Amygdala (tissue), 56 donors: ENCODE measurements around the gene TADA1.

Source experiments
- DNase-seq, 56 donors: peaks; one replicate each; lab custom pipeline; 2025; lab: John Stamatoyannopoulos, UW

Gene TADA1

DNA sequence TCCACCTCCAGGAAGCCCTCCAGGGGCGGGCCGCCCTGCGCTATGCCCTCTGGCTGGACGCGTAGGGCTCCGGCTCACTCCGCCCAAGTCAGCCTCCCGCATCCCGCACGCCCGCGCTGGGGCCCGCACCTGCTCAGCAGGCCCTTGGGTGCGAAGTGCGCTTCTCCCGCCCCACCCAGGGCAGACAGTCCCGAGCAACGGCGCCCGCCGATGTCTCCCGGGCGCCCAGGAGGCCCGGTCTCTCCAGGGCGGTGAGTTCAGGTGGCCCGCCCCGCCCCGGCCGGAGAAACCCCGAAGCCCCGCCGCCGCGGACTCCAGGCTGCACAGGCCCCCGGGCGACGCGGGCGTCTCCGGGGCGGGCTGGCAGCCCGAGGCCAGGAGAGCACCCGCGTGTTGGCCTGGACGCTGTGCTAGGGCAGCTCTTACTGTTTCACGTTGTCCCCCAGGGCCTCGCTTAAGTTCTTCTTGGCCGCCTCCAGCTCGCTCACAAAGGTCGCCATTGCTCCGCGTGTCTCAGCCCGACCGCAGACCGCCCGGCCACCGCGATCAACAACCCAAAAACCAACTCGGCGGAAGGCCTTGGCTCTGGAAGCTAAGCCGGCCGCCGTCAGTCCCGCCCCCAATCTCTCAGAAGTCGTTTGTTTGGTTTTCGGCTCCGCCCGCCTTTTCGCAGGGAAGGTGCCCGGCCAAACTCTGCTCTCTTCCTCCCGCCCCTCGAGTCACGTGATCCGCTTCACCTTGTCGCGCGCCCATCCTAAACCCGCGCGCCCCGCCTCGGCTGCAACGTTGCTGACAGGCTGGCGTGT is at the start of gene TADA1:
TSS of gene TADA1 (minus strand) at position 531 of the 806 bp plus-strand sequence. CDS start at position 500, 31 bp downstream.
- peak; percentile 70 to 99 (median 96) for DNase-seq

- no peak for DNase-seq
These were observed 48.9 kb upstream of the TADA1 start for GRCh38 chr1:166924823-166925541.

GRCh38 chr1:166920561-166921475 is 44.8 kb upstream of the TADA1 start:
- DNase-seq, result no peak

- no peak for DNase-seq
These were observed 42.9 kb upstream of the TADA1 start for GRCh38 chr1:166918956-166919316.

DNA sequence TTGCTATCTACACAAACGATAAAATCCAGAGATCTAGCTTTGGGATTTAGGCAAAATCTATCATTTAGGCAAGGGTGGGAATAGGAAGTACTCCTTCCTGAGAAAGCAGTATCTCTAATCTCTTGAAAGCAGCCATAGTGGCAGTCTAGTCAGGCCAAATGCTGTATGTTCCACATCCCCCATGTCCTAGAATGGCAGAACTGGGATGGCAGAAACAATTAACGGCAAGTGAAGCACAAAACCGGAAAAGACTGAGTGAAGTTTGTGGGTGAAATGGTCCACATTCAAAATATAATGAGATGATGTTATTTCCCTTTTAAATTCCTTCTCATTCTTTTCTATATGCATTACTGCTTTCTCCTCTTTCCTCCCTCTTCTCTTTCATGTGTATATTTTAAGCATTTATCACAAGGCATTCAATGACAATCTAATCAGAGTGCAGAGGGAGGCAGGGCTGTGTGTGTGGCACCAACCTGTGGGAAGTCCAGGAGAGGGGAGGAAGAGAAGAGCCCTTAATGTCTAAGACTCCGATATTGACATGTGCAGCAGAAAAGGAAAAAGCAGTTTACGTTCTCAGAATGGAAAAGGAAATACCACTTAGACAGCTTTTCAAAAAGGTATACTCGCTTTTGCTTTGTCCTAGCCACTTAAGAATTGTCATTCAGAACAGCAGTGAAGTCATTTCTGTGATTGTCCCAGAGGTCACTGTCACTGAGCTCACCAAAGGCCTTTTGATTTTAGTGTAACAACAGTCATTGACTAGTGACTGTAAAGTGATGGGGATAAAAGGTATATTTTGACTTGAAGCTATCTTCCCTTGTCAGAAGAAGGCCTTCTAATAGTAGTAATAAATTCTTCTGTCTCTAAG is 42.3 kb upstream of the TADA1 start:
- DNase-seq, result no peak

- no peak for DNase-seq
These were observed 39.9 kb upstream of the TADA1 start for GRCh38 chr1:166915941-166916340.

- DNase-seq, result no peak
These were observed 39.0 kb upstream of the TADA1 start for GRCh38 chr1:166915042-166915441.

- no peak for DNase-seq
These were observed 38.0 kb upstream of the TADA1 start for GRCh38 chr1:166914111-166914510.

GRCh38 chr1:166911624-166912023 is 35.6 kb upstream of the TADA1 start:
- DNase-seq, result no peak

DNA sequence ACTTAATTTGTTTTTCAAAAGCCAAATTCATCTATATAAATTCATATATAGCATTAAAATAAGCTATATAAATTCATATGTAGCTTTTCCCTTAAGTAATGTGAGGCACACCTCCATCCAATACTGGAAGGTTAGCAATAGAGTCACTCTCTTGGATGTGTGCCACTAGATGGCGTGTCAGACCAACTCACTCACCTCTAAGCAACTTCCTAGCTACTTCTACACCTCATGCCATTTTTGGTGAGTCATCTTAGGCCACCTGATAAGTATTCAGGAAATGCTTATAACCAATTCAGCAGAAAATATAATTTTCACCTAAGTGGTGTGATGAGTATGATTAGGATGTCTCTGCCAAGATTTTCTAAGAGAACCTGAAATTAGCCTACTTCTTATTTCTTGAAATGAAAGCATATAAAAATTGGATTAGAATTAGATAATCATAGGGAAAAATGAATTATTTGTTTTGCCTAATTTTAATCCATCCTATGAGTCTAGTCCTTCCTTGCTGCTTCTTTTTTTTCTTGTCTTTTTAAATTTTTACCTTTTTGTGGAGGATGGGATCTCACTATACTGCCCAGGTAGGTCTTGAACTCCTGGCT is 34.4 kb upstream of the TADA1 start:
- DNase-seq, result peak in 39 of 56 donors; percentile 1 to 80 (median 29)

DNA sequence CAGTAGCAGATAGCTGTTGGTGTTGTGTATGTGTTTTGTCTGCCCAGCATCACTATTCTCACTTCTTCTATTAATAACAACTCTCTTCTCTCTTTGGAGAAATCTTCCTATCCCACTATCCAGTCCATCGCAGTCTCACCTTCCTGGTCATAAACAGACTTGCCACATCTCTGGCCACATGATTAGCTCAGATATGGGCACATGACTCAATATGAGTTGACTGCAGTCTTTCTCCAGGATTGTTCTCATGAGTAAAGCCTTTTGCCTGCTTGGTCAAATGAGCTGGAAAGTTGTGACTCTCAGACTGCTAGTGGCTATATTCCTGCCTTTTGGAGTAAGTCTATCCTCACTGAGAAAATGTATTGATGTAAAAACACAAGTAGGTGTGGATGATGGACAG is 32.9 kb upstream of the TADA1 start:
- no peak for DNase-seq

- no peak for DNase-seq
These were observed 31.7 kb upstream of the TADA1 start for GRCh38 chr1:166907763-166908162.

DNA sequence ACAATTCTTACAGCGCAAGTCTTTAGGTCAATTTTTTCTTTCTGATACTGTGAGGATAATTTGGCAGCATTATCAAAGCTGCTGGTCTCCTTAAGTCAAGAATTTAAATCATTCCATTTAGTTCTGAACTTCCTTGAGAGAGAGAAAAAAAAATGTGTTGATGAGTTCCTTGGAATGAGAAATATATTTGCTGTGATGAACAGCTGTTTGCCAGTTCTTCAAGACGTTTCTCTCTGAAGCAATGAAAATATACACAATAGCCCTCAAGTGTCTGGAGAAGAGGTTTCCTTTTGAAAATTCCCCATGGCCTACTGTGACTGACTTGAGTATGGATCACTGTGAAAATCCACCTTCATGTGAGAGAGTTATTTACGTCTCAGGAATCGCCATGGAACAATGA is 31.0 kb upstream of the TADA1 start:
- no peak for DNase-seq

- DNase-seq, result no peak
These were observed 30.6 kb upstream of the TADA1 start for GRCh38 chr1:166906647-166907046.

DNA sequence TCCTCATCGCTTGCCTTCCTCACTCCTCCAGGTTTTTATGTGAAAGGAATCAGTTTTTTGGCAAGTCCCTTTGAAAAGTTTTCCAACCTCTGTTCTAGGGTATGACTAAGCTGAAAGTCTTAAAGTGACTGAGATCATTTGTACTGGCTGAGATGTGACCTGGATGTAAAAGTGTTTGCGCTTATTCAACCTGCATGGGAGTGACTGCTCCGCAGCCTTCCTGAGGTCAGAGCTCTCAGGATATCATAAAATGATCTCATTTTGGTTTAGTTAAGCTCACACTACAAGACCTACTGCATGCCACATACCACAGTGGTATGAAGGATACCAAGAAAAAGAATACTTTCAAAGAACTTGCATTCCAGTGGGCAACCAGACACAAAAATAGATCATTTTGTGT is 29.8 kb upstream of the TADA1 start:
- DNase-seq, result no peak

GRCh38 chr1:166905136-166905535 is 29.1 kb upstream of the TADA1 start:
- DNase-seq, result no peak

DNA sequence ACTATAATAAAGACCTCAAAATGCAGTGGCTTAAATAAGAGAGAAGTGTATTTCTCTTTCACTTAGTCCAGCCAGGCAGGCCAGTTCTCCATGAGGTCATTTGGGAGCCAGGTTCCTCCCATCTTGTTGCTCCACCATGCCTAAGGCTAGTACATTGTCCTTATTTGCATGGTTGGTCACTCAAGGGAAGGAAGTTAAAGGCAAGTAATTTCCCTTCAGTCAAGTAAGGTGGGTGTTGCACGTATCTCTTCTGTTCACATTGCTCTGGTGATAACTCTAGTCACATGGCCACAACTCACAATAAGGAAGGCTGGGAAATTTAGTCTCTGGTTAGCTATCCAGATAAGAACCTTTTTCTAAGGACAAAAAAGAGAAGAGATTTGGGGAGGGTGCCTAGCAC is 27.2 kb upstream of the TADA1 start:
- no peak for DNase-seq

GRCh38 chr1:166902279-166902678 is 26.2 kb upstream of the TADA1 start:
- no peak for DNase-seq

DNA sequence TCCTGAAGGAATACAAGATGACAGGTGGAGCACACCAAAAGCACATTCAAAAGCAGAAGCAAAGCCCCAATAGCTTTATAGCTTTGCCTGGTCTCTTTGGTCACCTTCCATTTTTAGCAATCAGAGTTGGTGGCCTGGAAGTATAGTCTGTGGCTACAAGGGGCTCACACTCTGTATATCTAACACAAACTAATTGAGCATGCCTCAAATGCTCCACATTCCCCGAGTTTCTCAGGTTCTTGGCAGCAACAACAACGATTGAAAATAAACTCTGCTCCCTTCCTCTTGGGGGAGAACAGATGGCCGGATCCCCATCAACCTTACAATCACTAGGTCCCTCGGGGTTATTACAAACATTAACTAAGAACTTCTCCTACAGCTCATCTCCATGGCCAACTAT is 24.9 kb upstream of the TADA1 start:
- DNase-seq, result no peak

- no peak for DNase-seq
These were observed 23.7 kb upstream of the TADA1 start for GRCh38 chr1:166899769-166900168.
